ENCODE data around the gene KIAA0408.

Gene KIAA0408

GRCh38 chr6:127459231-127459641 lies at the start of gene KIAA0408:
Gene KIAA0408, minus strand, starts transcription at chr6:127459389. Its CDS starts 5,408 bp downstream, at chr6:127453981.
- DNase-seq: no peak

DNA sequence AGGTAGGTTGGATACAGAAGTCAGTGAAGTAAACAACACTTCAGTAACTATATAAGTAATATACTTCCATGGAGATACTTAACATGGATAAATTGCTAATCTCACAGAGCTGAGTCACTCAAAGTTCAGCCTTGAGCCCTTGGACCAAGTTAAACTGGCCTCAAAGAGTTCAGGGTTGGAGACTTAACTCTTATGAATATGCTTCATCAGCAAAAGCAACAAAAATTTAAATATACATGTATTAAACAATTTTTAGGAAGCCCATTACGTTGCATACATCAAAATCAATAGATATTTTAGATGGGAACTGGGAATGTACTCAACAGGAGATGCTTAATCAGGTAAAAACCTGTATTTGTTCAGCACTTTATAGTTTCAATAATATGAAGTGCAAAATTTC lies 47.7 kb upstream of the KIAA0408 start:
- DNase-seq: no peak

GRCh38 chr6:127503022-127503421 lies 43.8 kb upstream of the KIAA0408 start:
- no peak for DNase-seq

DNA sequence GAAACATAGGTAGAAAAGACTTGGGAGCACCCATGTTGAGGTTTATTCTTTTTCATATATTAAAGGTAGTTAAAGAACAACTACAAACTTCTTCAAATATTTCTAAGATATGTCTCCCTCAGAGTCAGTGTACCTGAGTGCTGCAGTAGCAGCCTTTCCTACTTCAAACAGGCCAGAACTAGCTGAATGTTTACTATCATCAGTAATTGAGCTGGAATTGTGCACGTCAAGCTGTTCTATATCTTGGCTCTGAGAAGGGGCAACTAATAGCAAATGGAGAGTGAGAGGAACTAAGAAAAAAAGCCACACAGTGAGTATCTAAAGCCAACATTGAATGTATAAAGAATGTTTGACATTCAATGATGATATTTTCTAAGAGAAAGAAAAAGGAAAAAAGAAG lies 38.2 kb upstream of the KIAA0408 start:
- DNase-seq: peak; percentile 9 to 26

- DNase-seq: no peak
These were observed 37.3 kb upstream of the KIAA0408 start for GRCh38 chr6:127496471-127496870.

DNA sequence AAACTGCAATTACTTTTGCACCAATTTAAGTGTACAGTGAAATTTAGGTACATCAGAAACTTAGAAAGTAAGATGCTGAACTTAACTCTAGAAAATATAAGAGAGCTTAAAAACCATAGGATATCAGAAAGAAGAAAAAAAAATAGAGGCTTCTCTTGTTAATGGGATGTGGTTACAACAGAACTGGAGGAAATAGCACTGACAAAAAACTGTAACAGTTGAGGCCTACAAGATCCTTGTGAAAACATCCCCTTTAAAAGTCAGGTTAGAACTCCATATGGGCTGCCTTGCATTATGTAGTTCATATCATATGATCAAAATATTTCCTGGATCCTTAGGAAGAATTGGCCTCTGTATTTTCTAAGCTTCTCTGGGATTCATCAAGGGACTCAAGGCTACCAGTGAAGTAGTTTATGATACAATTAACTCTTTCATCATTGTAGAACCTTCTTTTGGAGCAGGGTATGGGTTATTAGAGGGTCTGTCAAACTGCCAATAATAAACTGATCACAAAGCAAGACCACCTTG lies 35.1 kb upstream of the KIAA0408 start:
- no peak for DNase-seq

DNA sequence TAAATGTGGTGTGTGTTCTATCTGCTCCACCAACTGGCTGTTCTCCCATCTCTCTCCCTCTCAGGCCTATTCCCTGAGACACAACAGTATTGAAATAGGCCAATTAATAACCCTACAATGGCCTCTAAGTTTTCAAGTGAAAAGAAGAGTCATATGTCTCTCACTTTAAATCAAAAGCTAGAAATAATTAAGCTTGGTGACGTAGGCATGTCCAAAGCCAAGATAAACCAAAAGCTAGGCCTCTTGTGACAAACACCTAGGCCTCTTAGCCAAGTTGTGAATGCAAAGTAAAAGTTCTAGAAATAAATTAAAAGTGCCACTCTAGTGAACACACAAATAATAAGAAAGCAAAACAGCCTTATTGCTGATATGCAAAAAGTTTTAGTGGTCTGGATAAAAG lies 30.1 kb upstream of the KIAA0408 start:
- no peak for DNase-seq

DNA sequence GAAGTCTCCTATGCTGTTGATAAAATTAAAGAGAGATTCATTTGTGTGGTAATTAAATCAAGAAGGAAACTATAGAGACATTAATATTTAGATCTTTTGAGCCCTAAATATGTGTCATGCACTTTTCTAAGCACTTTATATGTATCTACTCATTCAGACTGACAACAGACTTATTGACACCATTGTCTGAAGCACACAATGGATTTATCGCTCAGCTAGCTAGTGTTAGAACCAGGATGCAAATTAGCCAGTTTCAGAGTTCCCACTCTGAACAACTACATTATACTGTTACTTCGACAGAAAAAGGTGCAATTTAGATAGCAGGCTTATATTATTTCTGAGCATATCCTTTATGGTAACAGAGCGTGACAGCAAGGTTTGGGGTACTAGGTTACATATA lies 27.7 kb upstream of the KIAA0408 start:
- no peak for DNase-seq

DNA sequence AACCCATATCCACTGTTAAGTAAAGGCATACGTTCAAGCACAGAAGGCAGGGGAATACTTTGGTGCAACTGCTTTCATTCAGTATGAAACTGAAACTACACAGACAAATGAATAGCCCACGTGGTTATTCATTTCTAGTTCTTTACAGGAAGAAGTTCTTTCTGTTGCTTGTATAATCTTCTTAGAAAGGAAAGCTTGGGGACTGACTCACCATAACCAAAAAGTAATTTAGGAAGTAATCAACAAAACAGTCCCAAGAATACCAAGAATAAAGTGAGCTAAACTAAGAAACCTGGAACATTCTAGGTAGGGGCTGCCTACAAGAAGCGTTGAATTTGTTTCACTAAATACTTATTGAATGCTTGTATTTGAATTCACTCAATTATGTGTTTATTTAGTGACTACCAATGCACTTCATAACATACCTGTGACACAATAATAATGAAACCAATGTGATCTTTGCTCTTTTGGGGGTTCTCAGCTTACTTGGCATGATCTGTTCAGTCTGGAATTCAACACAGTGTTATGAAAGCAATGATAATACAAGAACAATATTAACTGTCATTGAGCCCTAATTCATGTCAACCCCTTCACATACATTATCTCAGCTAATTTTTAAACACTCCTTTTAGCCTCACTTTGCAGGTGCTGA lies 25.1 kb upstream of the KIAA0408 start:
- no peak for DNase-seq

GRCh38 chr6:127483399-127484055 lies 24.3 kb upstream of the KIAA0408 start:
- no peak for DNase-seq

DNA sequence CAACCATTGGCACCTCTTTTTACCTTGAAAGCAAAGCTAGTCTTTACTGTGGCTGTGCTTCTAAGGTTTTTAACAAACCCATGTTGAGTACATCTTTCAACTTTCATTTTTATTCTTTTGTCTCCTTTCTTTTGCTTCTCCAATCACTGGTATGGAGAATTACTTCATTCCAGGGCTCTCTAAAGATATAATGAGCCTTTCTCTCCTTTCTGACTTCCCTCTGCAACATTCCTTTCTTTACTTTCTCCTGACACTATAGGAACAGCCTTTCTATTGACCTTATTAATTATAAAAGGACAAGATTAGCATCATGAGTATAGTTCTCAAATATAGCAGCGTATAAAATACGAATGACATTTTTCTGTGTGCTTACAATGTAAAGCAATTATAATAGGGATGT lies 23.1 kb upstream of the KIAA0408 start:
- DNase-seq: no peak

- no peak for DNase-seq
These were observed 22.4 kb upstream of the KIAA0408 start for GRCh38 chr6:127481628-127482027.

GRCh38 chr6:127481111-127481510 lies 21.9 kb upstream of the KIAA0408 start:
- DNase-seq: no peak

DNA sequence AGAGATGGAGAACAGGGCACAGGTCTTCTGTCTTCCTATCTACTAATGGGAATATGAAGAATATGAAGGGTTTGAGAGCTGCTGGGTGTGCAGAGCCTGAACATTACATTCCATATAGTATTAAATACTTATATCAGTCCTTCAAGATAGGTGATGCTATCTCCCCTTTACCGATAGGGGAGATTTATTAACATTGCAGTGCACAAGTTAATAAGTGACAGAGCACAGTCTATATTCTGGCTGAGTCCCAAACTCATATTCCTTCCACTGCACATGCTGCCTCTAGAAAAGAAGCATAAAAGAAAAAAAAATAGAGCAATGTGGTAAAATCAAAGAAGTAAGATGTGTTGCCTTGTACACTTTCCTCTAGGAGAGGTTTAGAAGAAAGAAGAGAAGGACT lies 18.5 kb upstream of the KIAA0408 start:
- DNase-seq: no peak

GRCh38 chr6:127475823-127476176 lies 16.6 kb upstream of the KIAA0408 start:
- DNase-seq: no peak

DNA sequence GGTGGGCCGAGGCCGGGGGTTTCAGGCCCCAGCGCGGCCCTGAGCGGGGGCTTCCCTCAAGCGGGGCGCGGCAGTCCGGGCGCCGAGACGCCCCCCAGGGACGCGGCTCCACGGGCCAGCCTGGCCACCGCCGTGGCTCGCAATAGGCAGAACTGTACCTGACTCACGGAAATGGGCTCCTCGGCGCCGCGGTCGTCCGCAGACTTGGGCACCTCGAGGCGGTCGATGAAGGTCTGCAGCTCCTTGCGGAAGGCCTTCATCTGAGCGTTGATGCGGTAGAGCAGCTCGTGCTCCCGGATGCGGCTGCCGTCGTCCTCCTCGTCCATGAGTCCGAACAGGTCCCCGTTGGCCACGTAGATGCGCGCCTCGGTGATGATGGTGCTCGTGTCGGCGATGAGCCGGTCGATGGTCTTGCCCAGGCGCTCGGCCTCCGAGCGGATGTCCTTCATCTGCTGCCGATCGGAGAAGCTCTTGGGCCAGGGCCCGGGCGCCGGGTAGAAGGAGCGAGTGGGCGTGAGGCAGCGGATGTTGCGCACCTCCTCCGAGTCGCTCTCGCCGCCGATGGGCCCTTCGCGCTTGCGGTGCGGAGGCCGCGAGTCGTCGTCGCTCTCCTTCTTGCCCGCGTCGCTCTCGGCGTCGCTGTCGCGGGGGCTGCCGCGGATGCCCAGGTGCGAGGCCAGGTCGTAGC lies 16.1 kb upstream of the KIAA0408 start:
- DNase-seq: no peak

DNA sequence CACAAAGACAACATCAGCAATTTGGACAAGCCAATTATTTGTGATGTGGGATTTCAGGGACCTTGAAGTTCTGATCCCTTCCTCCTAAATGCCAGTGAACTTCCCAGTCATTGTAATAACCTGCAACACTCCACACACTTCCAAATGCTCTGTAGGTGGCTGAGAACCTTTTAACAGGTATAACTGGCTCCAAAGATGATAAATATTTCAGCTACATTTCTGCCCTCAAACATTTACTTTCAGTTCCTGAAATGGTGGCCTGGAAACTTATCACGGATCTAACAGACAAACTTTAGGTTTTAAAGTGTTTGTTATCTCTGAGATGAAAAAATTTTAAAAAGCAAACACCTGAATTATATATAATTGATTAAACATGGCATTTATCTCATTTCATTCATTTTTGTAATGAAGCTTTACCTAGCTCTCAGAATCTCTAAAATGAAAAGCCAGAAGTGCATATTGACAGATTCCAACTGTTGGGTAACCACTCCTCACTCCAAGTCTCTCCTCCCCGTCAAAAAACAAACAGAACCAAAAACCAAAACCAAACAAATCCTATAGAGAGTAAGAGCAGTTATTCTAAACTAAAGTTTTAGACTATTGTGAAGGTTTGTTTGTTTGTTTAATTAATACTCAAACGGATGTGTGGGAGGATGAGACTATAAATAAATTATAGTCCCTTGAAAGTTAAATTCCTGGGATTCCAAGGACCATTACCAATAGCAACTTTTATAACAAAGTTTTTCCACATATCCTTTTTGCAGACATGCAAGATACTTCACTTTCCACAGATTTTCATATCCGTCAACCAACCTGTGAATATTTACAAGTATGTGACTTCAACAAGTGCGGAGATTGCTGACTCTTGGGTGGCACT lies 12.4 kb upstream of the KIAA0408 start:
- DNase-seq: no peak

GRCh38 chr6:127468936-127469335 lies 9.7 kb upstream of the KIAA0408 start:
- DNase-seq: no peak

- no peak for DNase-seq
These were observed 7.2 kb upstream of the KIAA0408 start for GRCh38 chr6:127466416-127466815.

DNA sequence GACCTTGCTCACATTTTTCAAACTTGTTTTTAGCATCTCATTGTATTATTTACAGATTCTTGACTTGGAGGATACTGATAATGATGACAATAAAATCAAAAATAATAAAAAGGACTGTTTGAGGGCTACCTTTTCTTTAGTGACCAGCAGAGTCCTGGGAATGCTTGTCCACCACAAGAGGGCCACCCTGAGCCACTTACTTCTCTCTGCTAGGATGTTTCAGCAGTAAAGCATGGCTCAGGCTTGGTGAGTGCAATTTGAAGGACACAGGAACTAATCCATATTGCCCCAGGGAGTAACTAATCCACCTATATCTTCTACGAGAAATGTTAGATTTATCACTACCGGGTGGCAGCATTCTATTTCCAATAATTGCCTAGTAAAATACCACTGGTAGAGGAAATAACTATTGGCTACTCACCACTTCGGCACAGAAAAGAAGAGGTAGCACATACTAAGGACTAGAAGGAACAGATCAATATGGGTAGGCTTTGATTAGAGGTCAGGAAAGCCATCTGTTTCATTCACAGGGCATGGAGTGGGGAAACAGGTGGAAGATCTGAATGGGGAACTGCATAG lies 5.8 kb upstream of the KIAA0408 start:
- peak in 1 of 2 experiments; percentile 8 for DNase-seq

DNA sequence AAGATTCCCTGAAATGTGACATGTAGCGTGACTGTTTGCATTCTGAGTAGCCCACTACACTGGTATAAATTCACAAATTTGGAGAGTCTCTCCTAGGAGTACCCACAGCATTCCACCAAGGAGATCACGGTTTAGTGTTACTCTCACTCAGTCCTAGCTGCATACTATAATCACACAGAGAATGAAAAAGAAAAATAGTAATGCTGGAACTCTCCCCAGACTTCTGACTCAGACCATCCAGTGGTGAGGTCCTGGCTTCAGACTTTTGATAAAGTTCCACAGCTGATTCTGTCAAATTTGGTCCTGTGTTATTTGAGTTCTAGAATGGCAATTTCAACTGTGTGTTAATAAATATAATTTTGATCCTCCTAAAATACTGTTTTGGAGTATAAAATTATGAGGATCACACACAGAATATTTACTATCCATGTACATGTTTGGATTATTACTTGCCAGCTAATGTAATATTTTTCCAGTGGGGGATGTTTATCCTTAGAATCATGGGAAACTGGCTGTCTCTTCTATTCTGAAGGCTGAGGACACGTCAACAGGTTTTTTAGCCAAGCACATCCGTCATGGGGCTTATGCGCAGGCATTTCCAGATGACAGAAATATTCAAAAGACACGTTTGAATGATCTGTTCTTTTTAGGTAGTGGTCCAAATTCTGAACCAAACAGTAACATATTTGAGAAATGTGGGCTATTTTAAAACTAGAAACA lies 5.1 kb upstream of the KIAA0408 start:
- DNase-seq: no peak

- DNase-seq: no peak
These were observed 3.9 kb upstream of the KIAA0408 start for GRCh38 chr6:127463056-127463455.

All from NCI-H1930 (cell line).